CD4-positive, alpha-beta T cell treated with Interleukin-10 for 1 hour (primary cell): ENCODE data around the gene DHX36.

Experiments
- DNase-seq: peaks from one replicate; pipeline ENCODE4 v3.0.0-alpha.2; 2020

DHX36 gene, protein sequence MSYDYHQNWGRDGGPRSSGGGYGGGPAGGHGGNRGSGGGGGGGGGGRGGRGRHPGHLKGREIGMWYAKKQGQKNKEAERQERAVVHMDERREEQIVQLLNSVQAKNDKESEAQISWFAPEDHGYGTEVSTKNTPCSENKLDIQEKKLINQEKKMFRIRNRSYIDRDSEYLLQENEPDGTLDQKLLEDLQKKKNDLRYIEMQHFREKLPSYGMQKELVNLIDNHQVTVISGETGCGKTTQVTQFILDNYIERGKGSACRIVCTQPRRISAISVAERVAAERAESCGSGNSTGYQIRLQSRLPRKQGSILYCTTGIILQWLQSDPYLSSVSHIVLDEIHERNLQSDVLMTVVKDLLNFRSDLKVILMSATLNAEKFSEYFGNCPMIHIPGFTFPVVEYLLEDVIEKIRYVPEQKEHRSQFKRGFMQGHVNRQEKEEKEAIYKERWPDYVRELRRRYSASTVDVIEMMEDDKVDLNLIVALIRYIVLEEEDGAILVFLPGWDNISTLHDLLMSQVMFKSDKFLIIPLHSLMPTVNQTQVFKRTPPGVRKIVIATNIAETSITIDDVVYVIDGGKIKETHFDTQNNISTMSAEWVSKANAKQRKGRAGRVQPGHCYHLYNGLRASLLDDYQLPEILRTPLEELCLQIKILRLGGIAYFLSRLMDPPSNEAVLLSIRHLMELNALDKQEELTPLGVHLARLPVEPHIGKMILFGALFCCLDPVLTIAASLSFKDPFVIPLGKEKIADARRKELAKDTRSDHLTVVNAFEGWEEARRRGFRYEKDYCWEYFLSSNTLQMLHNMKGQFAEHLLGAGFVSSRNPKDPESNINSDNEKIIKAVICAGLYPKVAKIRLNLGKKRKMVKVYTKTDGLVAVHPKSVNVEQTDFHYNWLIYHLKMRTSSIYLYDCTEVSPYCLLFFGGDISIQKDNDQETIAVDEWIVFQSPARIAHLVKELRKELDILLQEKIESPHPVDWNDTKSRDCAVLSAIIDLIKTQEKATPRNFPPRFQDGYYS

DNA sequence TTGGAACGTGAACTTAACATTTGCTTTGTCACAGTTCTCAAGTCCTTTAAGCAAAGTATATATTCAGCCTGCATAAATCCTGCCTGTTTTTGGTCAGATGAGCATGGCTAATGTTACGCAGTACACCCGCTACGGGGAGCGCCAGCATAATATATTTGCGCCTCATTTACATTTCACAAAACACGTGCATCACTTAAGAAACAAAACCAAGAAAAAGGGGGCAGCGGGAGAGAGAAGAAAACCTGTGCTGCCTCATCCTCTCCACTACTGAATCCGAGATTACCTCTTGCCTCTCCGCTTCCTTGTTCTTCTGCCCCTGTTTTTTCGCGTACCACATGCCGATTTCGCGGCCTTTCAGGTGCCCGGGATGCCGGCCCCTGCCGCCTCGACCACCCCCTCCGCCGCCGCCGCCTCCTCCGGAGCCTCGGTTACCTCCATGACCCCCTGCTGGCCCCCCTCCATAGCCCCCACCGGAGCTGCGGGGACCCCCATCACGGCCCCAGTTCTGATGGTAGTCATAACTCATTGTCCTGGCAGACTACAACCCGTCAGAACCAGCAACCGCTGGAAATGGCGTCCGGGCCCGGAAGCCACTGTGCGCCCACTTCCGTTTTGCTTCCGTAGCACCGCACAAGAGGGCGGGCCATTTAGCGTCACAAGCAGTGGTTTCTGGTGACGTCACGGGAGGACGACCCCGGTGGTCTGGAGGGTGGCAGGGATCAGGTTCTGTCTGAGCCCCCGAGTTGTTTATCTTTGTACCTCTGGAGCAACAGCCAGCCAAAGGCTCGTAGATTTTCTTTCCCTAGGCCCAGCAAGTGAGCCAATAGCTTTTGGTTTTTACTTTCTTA is at the start of gene DHX36:
Gene DHX36 (minus strand): TSS at position 597 of the 848 bp plus-strand sequence. CDS start 71 bp downstream, at position 526.
- DNase-seq: peak; percentile 92

DNA sequence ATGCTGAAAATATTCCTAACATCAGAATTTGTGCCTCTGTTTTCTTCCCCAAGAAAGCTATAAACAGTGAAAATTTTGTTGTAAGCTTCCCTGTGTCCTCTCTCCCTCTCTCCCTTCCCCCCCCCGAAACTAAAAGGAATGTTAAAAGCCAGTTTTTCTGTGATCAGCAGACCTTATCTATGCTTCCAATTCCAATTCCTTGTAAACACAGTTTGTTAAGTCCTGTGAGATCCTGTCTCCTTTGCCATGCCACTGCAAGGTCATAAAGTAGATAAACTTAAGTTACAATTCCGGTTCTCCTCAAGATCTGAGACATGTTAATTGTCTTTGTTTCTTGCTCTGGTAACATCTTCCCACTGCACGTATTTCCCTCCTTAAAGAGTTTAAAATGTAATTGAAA is 42.9 kb upstream of the DHX36 start:
- no peak for DNase-seq

DNA sequence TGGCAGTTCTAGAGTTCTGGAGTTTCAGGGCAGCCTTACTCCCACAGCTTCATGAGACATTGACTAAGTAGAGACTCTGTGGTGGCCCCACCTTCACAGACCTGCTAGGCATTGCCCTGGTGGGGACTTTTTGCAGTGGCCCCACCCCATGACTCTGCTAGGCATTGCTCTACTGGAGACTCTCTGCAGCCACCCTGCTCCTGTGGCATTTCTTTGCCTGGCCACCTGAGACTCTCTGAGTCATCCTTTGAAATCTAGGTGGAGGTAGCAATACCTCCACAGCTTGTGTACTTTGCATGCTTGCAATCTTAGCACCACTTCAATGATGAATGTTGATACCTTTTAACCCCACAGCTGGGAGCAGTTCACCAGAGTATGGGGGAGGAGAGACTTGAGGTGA is 40.6 kb upstream of the DHX36 start:
- no peak for DNase-seq

DNA sequence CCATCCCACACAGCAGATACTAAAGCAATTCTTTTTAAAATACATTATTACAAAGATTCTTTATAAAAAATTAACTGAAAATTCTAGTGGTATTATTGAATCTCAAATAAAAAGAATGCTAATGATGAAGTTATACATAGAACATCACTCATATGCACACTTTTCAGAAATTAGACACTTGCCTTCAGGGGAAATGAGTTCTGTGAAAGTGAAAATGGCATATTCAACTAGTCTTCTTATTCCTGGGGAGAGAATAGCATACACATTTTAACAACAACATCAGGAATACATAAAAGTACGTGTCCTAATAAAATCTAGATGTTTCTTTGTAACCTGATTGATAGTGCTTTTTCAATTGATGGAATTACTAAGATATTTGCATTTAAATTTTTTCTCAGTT is 36.8 kb upstream of the DHX36 start:
- DNase-seq: no peak

DNA sequence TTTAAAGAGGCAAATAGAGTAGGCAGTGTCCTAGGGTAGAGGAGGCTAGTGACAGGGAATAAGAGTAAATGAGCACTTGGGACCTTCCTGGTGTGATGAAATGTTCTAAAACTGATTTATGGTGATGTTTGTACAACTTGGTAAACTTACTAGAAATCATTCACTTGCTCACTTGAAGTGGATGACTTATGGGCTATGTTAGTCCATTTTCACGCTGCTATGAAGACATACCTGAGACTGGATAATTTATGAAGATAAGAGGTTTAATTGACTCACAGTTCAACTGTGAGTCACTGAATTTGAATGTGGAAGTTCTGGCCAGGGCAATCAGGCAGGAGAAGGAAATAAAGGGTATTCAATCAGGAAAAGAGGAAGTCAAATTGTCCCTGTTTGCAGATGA is 31.7 kb upstream of the DHX36 start:
- no peak for DNase-seq

DNA sequence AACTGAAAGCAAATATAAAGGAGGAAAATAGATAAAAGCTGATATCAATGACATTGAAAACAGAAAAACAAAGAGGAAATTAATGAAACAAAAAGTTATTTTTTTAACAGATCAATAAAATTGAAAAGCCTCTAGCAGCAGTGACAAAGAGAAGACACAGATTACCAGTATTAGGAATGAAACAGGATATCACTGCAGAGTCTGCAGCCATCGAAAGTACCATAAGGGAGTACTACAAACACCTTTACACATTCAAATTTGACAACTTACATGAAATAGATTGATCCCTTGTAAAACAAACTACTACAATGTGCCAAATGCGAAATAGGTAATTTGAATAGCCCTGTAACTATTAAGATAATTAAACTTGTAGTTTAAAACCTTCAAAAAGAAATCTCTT is 24.9 kb upstream of the DHX36 start:
- no peak for DNase-seq

DNA sequence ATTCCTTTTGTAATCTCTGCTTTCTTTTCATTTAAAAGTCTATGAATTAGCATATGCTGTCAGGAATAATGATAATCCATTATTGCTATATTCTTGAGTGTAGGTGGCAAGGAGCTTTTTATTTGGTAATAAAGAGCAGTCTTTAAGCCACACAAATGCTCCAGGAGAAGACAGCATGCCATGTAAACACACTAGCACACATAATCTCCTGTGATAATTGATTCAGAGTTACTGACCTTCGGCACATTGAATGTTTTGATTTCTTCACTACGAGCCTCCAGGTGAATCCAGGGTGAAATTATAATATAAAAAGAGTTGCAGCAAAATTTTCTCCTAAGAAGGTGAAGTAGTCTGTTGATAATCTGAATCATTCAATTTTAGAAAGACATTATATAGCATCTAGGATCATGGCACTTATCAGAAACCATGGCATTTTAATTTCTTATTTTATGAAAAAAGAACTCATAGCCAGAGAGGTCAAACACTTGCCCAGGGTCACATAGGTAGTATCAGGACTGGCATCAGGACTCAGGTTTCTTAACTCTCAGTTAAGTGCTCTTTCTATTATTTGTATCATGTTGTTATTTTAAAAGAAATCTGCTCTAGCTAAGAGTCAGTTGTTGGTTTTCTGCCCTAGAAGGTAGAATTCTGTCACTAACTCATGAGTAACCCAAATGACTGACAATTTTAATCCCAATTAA is 21.3 kb upstream of the DHX36 start:
- no peak for DNase-seq

DNA sequence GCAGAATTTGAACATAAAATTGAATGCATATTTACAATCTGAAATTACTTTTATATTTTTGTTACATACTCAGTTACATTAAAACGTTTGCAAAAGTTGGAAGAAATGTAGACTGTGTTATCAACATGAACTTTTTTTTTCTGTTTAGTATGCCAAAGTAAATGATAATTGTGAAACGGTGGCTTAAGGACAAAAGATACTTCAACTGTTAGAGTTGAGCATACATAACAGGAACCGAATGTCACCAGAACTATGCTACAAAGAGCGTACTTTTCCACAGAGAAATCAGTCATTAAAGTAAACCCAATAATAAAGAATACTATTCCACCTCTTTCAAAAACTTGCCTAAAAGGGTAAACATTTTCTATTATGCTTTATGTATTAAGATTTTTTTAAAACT is 14.3 kb upstream of the DHX36 start:
- DNase-seq: no peak

DNA sequence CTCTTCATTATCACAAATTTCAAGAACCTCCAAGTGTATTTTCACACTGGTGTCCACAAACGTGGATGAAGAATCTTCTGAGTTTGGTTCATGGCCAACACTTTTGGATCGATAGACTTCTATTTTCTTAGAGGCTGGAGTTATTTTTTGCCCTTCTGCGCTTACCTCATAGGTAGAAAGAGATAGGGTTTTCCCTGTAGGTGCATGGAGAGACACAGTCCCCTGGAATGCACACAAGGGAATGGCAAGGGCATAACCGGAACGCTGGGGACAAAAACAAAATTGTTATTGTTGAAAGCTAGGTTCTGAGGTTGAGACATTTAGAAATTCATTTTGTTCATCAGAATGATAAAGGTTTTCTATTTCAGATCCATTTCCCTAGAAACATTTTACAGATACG is 13.7 kb upstream of the DHX36 start:
- no peak for DNase-seq

DNA sequence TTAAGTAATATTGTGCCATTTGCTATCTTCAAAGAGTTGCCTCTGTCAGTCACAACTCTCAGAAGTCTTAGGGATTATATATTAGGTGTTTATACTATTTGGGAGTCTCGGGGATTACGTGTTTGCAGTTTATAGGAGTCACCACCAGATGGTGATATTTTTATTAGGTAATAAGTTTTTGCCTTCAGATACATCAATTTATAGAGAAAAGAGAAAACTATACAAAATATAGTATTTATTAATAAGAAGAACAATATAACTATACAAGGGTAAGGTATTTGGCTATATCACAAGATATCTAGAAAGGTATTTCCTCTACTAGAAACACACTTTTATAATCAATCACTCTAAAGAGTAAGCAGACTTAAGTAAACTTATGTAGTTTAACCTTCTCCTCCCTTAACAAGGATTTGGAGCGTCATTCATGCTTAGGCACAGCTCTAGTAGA is 10.7 kb upstream of the DHX36 start:
- DNase-seq: peak; percentile 44

DNA sequence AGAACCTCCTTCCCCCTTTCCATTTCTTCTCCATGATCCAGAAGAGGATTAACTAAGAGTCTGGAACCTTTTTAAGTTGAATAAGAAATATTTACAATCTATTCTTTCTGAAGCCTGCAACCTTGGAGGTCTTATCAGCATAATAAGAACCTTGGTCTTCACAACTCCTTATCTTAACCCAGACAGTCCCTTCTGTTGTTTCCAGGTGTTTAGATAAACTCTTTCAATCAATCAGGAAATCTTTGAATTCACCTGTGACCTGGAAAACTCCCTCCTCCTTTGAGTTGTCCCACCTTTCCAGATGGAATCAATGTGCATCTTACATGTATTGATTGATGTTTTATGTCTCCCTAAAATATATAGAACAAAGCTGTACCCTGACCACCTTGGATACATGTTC is 3.6 kb upstream of the DHX36 start:
- DNase-seq: no peak

DNA sequence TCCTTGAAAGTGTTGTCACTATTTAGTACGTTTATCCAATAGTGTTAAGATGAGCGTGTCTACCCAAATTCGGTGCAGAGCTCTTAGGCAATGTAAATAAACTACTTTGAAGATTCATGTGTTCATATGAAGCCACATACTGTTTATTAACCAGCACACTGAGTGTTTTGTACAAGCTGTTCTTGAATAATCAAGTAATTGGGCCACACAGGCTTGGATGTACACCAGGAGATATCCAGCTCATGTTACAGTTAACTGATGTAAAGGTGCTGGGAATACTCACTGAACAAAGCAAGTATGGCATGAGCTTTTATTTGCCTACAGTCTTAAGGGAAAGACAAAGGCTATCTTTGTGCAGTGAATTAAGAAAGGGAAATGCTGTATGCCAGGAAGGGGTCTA is 632 bp upstream of the DHX36 start:
- DNase-seq: no peak

DNA sequence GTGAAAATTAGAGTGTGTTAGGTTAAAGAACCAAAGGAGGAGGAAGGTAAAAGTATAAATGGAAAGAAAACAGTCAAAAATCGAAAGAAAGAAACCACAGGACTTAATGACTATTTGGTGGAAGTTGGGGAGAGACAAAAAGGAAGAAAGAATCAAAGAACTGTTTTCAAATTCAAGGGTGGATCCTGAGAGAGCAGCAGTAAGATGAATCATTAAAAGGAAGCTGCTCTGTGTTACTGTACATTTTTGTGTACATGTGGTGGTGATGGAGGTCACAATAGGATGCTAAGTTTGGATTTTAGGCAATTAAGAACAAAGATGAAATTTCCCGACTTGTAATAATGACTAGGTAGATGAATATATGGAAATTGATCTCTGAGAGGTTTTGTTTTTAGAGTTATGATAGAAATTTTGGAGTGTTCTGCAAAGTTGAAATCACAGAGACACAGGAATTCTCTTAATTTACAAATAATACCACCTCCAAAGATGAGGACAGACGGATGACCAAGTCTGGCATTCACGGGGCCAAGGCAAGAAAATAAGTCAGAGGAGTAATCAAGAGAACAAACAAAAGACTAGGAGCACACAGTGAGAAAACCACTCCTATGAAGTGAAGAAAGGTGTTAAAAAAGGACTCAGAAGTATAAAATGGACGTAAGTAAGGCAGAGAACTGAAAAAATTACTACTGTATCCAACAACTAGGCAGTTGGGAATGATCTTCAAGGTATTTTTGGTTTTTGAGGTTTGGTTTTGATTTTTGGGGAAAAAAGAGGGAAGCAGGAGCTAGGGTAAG is 7.1 kb downstream of the DHX36 start:
- DNase-seq: no peak

DNA sequence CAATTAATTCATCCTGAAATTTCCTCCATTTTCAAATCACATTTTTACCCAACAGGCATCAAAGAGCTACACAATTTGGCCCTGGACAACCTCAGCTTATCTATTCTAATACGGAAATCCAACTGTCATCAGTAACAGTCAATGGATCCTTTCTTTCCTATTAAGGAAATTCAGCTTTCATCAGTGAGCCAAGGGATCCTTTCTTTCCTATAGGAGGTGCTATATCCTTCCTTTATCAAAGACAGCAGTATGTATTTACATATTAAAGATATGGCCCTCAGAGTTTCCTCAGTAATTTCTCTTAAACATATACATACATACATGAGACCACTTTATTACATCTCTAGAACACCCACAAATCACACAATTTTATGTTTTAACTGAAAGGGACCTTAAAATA is 10.1 kb downstream of the DHX36 start:
- no peak for DNase-seq

DNA sequence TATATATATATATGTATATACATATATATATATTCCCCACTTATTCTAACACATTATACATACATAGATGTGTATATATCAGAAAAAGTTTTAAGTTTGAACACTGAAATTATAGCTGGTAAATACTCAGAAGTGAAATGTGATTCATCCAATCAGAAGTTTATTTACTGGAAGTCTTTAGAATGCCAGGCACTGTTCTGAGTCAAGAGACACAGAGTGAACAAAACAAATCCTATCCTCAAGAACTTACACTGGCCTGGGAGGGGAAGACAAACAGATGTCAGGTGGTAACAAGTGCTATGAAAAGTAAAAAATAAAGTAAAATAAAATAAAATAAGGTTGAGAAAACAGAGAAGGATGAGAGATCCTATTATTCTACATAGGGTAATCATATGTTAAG is 13.4 kb downstream of the DHX36 start:
- no peak for DNase-seq

DNA sequence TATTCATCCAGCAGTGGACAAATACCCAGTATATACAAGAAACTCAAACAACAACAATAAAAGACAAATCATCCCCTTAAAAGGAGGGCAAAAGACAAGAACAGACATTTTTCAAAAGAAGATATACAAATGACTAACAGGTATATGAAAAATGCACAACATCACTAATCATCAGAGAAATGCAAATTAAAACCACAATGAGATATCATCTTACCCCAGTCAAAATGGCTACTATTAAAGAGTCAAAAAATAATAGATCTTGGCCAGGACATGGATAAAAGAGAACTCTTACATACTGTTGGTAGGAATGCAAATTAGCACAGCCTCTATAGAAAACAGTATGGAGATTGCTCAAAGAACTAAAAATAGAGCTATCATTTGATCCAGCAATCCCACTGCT is 16.9 kb downstream of the DHX36 start:
- no peak for DNase-seq

DNA sequence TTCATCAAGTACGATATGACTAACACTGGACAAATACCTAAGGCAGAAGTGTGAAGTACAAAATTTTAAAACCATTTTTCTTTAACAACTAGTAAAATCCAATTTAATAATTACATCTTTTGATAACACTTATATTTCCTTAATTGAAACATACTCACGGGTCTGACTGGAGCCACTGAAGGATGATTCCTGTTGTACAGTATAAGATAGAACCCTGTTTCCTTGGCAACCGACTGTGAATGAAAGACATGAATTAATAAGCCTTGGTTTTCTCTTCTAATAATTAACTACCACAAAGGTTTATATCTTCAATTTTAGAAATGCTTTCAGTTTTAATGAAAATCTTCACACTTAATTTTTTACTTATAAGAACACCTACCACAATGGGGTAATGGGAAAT is 19.4 kb downstream of the DHX36 start:
- DNase-seq: no peak

DNA sequence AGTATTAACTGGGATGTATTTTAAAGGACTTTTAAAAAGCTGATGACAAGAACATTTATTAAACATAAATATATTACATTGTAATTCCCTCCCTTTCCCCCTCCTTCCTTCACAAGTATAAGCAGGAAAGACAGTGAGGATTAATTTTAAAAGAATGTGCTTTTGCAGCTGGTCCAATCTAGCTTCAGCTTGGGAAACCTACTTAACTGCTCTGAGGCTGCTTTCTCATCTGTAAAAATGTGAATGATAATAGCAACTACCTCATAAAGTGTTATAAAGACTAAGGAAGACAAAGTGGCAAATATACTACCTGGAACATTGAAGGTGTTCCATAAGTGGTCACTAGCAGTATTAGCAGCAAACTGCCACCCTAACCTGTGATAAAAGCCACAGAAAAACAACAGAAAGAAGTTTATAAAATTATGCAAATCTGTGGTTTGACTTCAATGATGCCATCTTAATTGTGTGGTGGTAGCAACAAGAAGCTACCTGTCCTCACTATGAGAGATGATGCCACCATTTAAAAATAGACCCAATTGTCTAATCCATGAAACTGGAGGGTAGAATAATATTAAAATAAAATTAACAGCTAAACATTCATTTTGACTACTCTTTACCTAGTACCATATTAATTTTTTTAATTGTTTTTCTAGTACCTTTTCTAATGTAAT is 20.0 kb downstream of the DHX36 start:
- DNase-seq: no peak

DNA sequence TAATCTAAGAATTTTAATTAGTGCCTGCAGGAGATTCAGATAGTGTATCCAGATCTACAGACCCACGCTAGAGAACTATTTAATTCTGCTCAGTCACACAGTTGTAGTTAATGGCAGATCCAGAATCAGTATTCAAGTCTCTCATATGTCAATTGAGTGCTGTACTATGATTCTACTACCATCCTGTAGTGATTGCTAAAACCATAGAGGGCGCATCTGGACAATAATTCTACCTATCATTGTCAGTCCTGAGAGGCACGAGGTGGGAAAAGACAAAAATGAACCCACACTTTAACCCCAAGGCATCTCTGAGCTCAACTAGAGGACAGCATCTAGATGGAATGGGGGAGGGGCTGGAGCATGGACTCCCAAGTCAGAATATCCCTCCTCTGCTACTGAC is 22.7 kb downstream of the DHX36 start:
- DNase-seq: no peak

DNA sequence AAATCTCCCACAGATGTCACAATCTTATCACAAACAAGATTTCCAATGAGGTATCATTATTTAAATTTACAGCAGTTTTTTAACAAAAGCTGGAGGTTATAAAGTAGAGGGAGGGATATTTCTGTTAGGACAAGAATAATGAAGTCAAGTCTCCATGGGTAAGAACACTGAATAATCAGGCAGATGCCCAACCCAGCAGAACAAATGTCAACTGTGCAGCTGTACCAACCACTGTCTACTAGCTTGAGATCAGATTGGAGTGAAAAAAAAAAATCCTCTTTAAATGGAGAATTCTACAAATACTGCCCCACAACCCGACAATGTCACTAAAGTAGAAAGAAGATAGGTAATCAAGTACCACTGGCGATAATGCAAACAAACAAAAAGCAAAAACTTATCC is 30.3 kb downstream of the DHX36 start:
- DNase-seq: no peak

DNA sequence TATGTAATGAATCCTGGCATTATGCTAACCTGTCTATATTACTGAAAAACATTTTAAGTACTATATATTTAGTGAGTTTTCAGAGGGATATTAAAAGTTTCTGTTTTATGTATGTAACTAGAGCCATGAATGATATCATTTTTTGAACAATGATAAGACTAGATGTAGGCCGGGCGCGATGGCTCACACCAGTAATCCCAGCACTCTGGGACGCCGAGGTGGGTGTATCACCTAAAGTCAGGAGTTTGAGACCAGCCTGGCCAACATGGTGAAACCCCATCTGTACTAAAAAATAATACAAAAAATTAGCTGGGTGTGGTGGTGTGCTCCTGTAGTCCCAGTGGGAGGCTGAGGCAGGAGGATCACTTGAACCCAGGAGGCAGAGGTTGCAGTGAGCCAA is 34.1 kb downstream of the DHX36 start:
- DNase-seq: no peak
